Measurements from ENCODE around the gene XPR1.

The XPR1 gene

GRCh38 chr1:180917306-180918065, 285.7 kb downstream of the XPR1 start:
- no peak for DNase-seq (ENCODE audit: low spot score)

DNA sequence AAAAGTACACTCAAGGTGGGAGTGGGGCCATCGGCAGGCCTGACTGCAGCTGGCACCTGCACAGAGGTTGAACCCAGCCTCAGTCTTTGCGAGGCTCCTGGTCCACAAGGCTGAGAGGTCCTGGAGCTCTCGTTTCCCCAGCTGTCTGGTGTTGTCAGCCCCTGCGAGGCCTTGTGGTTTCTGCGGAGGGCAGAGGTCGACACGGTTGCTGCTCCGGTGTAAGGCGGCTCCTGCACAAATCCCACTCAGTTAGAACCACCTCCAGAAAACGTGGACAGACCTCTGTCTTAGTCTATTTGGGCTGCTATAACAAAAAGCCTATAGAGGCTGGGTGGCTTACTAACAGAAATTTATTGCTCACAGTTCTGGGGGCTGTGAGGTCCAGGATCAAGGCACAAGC, 286.7 kb downstream of the XPR1 start:
- DNase-seq (ENCODE audit: low spot score), result no peak

DNA sequence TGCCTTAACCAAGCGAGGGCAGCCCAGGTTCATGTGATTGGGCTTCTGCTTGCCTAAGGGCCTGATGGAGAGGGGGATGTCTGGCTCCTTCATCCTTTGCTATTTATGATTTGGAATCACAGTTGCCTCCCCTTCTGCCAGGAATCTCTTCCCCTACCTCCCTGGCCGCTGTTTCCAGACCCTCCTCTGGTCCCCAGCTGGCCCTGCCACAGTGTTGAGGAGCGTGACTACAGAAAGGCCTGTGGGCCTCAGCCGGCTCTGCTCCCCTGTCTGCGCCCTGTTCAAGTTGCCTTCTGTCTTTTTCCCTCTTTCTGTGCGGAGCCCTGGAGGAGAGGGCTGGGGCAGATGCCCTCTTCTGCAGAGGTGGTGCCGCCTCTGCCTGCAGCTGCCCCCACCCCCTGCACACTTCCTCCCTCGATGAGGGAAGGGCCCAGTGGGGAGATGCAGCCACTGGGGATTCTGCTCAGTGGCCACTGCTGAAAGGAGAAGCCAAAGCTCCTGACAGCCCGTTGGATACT, 287.4 kb downstream of the XPR1 start:
- DNase-seq (ENCODE audit: low spot score), result no peak

DNA sequence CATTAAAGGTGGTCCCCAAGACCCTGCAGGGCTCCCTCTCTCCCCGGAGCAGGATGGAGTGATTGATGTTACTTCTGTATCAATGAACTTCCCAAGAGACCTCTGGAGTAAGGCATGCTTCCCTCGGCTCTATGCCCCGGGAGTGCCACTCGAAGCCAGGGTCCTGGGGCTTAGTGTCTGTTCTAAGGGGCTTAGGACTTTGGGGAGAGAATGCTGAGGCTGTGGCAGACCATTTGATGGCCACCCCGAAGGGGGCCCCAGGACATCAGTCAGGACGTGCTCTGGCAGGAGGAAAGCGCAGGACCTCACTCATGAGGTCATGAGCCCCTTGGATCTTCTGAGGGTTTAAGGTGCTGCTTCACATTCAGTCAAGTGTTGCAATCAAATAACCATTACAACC, 288.4 kb downstream of the XPR1 start:
- no peak for DNase-seq (ENCODE audit: low spot score)

DNA sequence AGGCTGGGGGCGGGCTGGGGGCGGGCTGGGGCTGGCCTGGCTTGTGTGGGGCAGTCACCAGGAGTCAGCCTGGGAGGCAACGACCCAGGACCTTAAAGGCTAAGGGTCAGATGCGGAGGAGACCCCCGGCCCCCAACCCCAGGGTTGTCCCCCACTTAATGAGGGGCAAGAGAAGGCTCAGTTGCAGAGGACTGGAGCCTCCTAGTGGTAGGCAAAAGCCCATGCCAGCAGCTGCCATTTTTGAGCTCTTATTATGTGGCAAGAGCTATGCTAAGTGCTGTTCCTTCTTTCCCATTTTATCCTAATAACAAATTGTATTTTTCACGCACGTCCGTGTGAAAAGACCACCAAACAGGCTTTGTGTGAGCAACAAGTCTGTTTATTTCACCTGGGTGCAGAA, 288.9 kb downstream of the XPR1 start:
- no peak for DNase-seq (ENCODE audit: low spot score)

DNA sequence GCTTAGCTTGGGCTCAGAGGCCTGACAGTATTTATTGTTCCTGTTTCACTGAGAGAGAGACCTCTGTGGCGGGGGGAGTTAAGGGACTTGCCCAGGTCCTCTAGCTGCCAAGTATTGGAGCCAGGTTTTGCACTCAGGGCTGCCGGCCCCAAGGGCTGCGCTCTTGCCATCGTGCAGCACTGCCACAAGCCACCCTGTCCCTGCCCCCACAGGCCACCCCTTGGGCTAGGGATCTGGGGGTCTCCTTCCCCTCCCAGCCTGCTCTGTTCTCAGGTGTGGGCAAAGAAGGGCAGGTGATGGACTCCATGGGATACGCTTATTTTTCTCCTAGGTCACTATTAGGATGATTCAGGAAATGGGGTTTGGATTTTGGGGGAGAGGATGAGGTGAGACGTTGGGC, 289.6 kb downstream of the XPR1 start:
- DNase-seq (ENCODE audit: low spot score), result no peak

DNA sequence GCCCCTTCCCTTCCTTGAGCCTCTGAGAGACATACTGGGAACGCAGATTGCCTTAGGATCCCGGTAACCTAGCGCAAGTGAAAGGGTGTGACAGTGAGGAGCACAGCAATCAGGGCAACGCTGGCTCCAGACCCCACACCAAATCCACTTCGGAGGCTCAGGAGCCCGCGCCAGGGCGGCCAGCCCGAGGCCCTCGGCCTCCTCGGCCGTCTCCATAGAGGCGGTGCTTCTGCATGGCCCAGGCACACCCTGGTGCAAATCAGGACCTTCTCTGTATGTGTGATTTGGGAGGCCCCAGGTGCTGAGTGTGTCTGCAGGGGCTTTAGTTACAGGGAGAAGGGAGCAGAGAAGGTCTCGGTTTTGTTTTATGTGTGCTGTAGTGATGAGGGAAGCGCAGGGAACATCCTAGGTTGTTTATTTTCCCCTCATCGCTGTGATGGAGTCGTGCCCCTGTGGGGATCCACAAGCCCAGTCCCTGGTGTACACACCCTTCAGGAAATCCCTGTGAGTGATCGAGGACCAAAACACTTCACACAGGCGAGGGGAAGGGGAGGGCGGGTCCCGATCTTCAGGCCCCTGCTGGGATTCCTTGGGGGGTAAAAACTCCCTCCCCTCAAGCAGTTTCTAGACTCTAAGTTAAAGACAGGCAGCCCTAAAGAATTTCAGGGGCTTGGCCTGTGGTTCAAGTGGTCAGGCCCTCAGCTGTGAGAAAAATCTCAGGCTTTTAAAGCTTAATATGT, 290.2 kb downstream of the XPR1 start:
- DNase-seq (ENCODE audit: low spot score), result no peak

GRCh38 chr1:180922631-180923015, 290.8 kb downstream of the XPR1 start:
- DNase-seq (ENCODE audit: low spot score), result no peak

GRCh38 chr1:180923021-180923841, 291.4 kb downstream of the XPR1 start:
- no peak for DNase-seq (ENCODE audit: low spot score)

DNA sequence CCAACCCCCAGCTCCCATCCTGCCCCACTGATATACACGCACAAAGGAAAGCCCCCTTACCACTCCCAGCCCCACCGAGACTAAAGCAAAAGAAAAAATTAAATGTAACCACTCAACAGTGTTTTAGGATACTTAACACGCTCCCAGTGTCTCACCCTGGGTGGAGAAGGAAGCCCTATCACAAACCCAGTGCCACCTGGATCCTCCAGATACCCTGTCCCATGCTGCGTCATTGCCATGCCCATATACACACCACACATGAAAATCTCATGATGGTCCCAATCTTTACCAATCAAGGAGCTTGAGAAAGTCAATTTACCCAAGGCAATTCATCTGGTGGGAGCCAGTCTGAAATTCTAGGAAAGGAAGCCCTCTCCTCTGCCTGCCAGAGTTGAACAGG, 292.1 kb downstream of the XPR1 start:
- DNase-seq (ENCODE audit: low spot score), result no peak

DNA sequence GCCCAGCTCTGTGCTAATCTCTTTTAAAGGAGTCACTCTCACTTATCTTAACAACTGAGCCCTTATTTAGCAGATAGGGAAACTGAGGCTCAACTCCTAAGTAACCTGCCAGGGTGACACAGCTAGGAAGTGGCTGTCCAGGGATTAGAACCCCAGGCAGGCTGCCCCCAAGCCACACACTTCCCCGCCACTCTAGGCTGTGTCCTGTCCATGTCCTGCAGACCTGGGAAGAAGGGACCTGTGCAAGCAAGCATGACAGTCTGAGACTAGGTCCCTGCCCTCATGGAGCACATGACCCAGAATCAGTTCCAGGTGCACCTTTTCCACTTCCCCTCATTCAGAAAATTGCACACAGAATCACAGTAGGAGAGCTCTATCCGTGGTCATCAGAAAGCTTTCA, 293.1 kb downstream of the XPR1 start:
- DNase-seq (ENCODE audit: low spot score), result no peak

DNA sequence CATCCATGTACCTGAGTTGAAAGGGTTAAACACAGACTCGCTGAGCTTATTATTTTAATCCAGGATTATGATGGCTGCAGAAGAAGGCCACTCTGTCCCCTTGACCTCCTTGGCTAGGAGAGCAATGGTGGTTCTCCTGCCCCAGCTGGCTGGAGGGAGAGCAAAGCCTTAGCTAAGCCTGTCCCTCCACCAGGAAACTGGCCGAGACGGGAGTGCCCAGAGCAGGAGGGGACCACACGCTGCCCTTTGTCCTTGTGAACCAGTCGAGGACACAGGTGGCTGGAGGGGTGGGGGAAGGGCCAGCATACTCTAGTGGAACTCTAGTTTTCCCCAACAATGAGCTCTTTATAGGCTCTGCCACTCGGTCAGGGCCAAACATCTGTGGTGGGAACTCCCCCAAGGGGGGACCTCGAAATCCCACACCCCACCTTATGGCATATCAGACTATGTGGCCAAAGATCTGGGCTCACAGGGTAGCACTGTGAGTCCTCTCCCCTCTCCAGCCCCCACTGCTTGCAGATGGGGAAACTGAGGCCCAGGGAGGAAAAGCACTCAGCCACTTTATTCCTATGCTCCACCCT, 293.7 kb downstream of the XPR1 start:
- peak; percentile 83 for DNase-seq (ENCODE audit: low spot score)

GRCh38 chr1:180926164-180926981, 294.6 kb downstream of the XPR1 start:
- DNase-seq (ENCODE audit: low spot score), result no peak

DNA sequence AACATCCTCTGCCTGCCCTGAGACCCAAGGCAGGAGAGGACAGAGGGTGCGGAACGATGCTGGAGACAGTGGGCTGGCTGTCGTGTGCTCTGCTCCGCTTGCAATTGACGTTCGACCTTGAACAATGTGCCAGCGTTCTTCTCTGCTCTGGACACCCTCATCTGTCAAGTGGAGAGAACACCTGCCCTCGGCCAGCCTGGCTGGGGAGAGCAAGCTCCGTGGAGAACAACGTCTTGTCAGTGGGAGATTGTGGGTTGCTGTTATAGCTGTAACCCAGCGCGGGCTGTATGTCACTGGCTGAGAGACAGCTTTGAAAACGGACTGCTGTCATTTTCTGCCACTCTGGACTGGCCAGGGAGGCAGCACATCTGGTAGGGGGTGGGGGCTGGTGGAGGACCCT, 295.5 kb downstream of the XPR1 start:
- no peak for DNase-seq (ENCODE audit: low spot score)

- DNase-seq (ENCODE audit: low spot score), result no peak
Measured at GRCh38 chr1:180927841-180928240, 296.0 kb downstream of the XPR1 start.

- peak; percentile 65 for DNase-seq (ENCODE audit: low spot score)
Measured at GRCh38 chr1:180928331-180929230, 296.8 kb downstream of the XPR1 start.

GRCh38 chr1:180929389-180929788, 297.6 kb downstream of the XPR1 start:
- DNase-seq (ENCODE audit: low spot score), result no peak

DNA sequence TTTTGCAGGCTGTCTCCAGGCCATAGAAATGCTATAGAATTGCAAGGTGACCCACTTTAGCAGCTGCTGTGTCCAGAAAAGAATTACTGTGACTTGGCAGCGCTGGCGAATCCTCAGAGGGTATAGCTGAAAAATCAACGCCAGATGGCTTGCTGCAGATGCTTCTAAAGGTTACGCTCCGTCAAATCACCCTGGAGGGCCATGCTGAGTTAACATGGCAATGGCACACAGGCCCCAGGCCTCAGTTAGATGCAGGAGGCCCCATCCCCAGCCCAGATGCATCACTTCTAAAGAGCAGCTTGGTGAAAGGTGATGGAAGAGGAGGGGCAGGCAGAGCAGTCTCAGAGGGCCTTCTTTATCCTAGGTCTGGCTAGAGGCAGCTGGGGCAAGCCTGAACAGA, 298.9 kb downstream of the XPR1 start:
- DNase-seq (ENCODE audit: low spot score), result no peak

GRCh38 chr1:180931529-180931928, 299.7 kb downstream of the XPR1 start:
- no peak for DNase-seq (ENCODE audit: low spot score)

DNA sequence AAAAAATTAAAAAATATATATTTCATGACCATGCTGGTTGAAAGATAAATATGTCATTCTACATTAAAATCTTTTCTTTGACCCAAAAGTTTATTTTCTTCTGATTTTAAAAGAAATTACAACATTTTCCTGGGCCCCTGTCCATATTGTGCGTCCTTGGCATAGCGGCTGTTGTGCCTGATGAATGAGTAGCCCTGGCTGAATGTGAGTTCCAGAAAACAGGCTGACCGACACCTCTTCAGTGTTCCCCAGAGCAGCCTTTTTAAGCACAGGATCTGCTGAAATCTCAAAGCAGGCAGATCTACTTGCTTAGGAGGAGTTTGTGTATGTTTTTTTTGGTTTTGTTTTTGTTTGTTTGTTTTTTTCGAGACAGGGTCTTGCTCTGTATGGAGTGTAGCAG, 300.6 kb downstream of the XPR1 start:
- no peak for DNase-seq (ENCODE audit: low spot score)

Data from HuH-7 (cell line).